Neuronal stem cell (in vitro differentiated cells): Measurements from ENCODE around the gene TNNC1.

ENCODE experiments used
- DNase-seq: peaks from one replicate; pipeline ENCODE4 v3.0.0-alpha.2; 2013; ENCODE audit warnings: low spot score
- H2AFZ ChIP-seq: one replicate; pipeline ENCODE4 v1.6.1; 2013; ENCODE audit warnings: mild to moderate bottlenecking, low read length, inconsistent platforms
- H2AK5ac ChIP-seq: 2 replicates; pipeline ENCODE4 v1.6.1; 2013; ENCODE audit warnings: low read depth, mild to moderate bottlenecking, inconsistent platforms, low read length, moderate library complexity, mixed read lengths
- H2BK120ac ChIP-seq: 2 replicates; pipeline ENCODE4 v1.6.1; 2013; ENCODE audit warnings: low read depth, mild to moderate bottlenecking, inconsistent platforms, low read length, moderate library complexity, mixed read lengths
- H2BK12ac ChIP-seq: one replicate; pipeline ENCODE4 v1.6.1; 2013; ENCODE audit warnings: low read length, inconsistent platforms
- H2BK15ac ChIP-seq: 2 replicates; pipeline ENCODE4 v1.6.1; 2013; ENCODE audit warnings: mild to moderate bottlenecking, low read length, inconsistent platforms, mixed read lengths
- H2BK5ac ChIP-seq: one replicate; pipeline ENCODE4 v1.6.1; 2013; ENCODE audit warnings: inconsistent platforms, mild to moderate bottlenecking, low read length, moderate library complexity
- H3K14ac ChIP-seq: one replicate; pipeline ENCODE4 v1.6.1; 2013; ENCODE audit warnings: low read length, inconsistent platforms
- H3K18ac ChIP-seq: 2 replicates; pipeline ENCODE4 v1.6.1; 2013; ENCODE audit warnings: low read length, inconsistent platforms
- H3K23ac ChIP-seq: 2 replicates; pipeline ENCODE4 v1.6.1; 2013; ENCODE audit warnings: low read depth, mild to moderate bottlenecking, mixed read lengths, low read length, inconsistent platforms; ENCODE audit not compliant: poor library complexity
- H3K27ac ChIP-seq: replicated peaks from 3 replicates; pipeline ENCODE4 v1.5.1; 2013; ENCODE audit warnings: low read length, inconsistent platforms
- H3K27me3 ChIP-seq, 3 experiments: 2 replicates each; pipeline ENCODE4 v1.6.1; 2013; ENCODE audit warnings: low read length in 3 of 3, mild to moderate bottlenecking in 2 of 3, inconsistent platforms in 1 of 3, low read depth in 1 of 3, mixed read lengths in 1 of 3, moderate library complexity in 1 of 3; ENCODE audit not compliant: control insufficient read depth in 3 of 3, insufficient read depth in 3 of 3
- H3K36me3 ChIP-seq, 2 donors: replicated peaks in 1 of 2; 2 replicates each; pipeline ENCODE4 v1.6.1; 2013; ENCODE audit warnings: low read length in 2 of 2; ENCODE audit not compliant: control insufficient read depth in 2 of 2, insufficient read depth in 2 of 2
- H3K4ac ChIP-seq: 2 replicates; pipeline ENCODE4 v1.6.1; 2013; ENCODE audit warnings: inconsistent platforms, mild to moderate bottlenecking, low read length, moderate library complexity
- H3K4me1 ChIP-seq, 2 donors: 1 replicate in 1 of 2; 2 replicates in 1 of 2; pipeline ENCODE4 v1.6.1; 2013; ENCODE audit warnings: low read length in 2 of 2, low read depth in 1 of 2; ENCODE audit not compliant: control insufficient read depth in 2 of 2, insufficient read depth in 1 of 2
- H3K4me2 ChIP-seq: one replicate; pipeline ENCODE4 v1.6.1; 2013; ENCODE audit warnings: mild to moderate bottlenecking, low read length, inconsistent platforms; ENCODE audit not compliant: insufficient read depth, poor library complexity, severe bottlenecking
- H3K4me3 ChIP-seq, 2 donors: 2 replicates each; pipeline ENCODE4 v1.5.1; 2013; ENCODE audit warnings: low read length in 2 of 2, mild to moderate bottlenecking in 2 of 2, inconsistent platforms in 1 of 2, moderate library complexity in 1 of 2
- H3K79me1 ChIP-seq: one replicate; pipeline ENCODE4 v1.6.1; 2013; ENCODE audit warnings: low read depth, mild to moderate bottlenecking, inconsistent platforms, low read length, moderate library complexity
- H3K9ac ChIP-seq: one replicate; pipeline ENCODE4 v1.6.1; 2013; ENCODE audit warnings: mild to moderate bottlenecking, low read depth, low read length, inconsistent platforms; ENCODE audit not compliant: poor library complexity
- H3K9me3 ChIP-seq, 2 donors: replicated peaks in 1 of 2; 2 replicates each; pipeline versions ENCODE3 to v1.6.1; 2013; ENCODE audit warnings: low read length in 2 of 2, mild to moderate bottlenecking in 2 of 2, inconsistent platforms in 1 of 2, low read depth in 1 of 2, mixed read lengths in 1 of 2, moderate library complexity in 1 of 2; ENCODE audit not compliant: control insufficient read depth in 2 of 2, insufficient read depth in 1 of 2
- H4K8ac ChIP-seq: one replicate; pipeline ENCODE4 v1.6.1; 2013; ENCODE audit warnings: low read depth, mild to moderate bottlenecking, inconsistent platforms, low read length, moderate library complexity
- H4K91ac ChIP-seq: one replicate; pipeline ENCODE4 v1.6.1; 2013; ENCODE audit warnings: low read length, low read depth, mild to moderate bottlenecking, inconsistent platforms; ENCODE audit not compliant: poor library complexity
- WGBS, 2 donors: extraction: QIAGEN DNeasy Blood & Tissue Kit; methylation state at CpG; one replicate each; pipeline ENCODE4 v1.1.7; 2013; ENCODE audit warnings: missing lambda C conversion rate in 2 of 2, mixed read lengths in 1 of 2; ENCODE audit not compliant: insufficient read length in 2 of 2, insufficient replicate concordance in 1 of 2; ENCODE audit errors: extremely low coverage in 2 of 2; 5-methylcytosine and 5-hydroxymethylcytosine counted together

TNNC1 gene

DNA sequence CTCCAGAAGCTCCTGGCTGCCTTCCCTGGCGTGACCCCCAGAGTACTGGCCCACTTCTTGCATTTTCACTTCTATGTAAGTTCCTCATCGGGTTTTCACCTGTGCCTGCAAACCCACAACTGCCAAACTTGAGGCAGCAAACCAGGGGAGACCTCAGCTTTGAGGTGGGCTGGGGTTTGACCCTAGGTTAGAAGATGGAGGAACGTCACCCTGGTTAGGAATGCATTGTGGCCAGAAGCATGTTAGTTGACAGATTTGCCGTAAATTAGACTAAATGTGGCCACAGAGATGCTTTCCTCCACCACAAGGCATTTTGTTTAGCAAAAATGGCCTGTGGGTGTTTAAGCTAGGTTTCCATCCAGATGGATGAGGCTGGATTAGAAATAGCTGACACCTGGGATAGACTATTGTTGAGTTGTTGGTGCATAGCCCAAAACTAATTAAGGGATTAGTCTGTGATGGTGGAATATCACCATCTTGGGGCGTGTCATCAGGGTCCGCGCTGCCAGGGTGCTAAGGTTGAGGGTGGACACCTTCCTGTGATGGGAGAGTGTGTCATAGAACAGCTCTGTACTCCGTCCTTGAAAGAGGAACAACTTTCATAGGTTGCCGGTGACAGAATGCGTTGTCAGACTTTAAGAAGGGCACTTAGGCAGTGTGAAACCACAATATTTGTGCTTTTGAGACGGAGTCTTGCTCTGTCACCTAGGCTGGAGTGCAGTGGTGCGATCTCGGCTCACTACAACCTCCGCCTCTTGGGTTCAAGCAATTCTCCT, 5.1 kb upstream of the TNNC1 start:
- no peak overlapping the region for H2BK120ac ChIP-seq
- no peak overlapping the region for H2AK5ac ChIP-seq
- no CpG with 5 or more reads among the region's 14 CpGs for WGBS, 2 donors
- H3K27me3 ChIP-seq: no peaks in the 10 kb centered on the region
- H3K4me1 ChIP-seq: peaks cover 18 to 19% of the 10 kb centered on the region in 2 donors
- H3K4ac ChIP-seq: no peak overlapping the region
- H2AFZ ChIP-seq: no peak overlapping the region
- no peak overlapping the region for H3K23ac ChIP-seq
- H3K79me1 ChIP-seq: peaks cover 14% of the 10 kb centered on the region
- no peak overlapping the region for H2BK5ac ChIP-seq
- H3K4me3 ChIP-seq: peak overlapping the region in 1 of 2 donors; percentile 54
- DNase-seq: no peak
- no peak overlapping the region for H3K27ac ChIP-seq
- H4K91ac ChIP-seq: no peak overlapping the region
- H3K18ac ChIP-seq: no peak overlapping the region
- H3K9ac ChIP-seq: no peak overlapping the region
- H3K14ac ChIP-seq: no peak overlapping the region
- H4K8ac ChIP-seq: no peak overlapping the region
- no peak overlapping the region for H2BK15ac ChIP-seq
- H3K36me3 ChIP-seq: peaks cover 28 to 71% of the 10 kb centered on the region in 2 donors
- no peaks in the 10 kb centered on the region for H3K9me3 ChIP-seq
- H2BK12ac ChIP-seq: no peak overlapping the region
- H3K4me2 ChIP-seq: no peak overlapping the region

DNA sequence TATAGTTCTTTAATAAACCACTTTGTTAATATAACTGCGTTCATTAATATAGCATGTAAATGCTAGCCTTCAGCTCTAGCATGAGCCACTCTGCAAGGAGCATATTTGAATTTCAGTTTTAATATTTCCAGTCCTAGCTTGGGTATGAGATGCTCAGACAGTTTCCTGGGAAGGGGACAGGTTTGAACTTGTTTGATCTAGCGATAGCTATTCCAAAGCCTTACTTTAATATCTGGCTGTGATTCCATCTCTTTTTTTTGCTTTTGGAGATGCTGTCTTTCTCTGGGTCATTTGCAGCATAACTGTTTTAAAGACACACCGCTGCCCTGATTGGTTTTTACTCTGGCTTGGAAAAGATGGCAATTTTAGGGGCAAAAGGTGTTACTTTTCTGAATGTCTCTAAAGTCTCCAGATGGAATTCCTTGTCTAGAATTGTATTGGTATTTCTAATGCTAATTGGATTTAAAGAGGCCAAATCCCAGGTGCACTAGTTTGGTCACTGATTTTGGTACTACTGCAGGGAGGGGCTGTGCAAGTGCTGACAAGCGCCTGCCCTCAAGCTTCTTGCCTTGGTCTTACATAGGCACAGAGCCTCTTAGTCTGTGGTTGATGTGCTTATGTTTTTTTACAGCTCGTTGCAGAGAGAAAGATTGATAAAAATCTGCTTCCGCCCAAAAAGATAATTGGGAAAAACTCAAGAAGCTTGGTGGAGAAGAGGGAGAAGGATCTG, 4.4 kb upstream of the TNNC1 start:
- H3K4me1 ChIP-seq: peaks cover 23 to 25% of the 10 kb centered on the region in 2 donors
- H2AFZ ChIP-seq: no peak overlapping the region
- H3K23ac ChIP-seq: no peak overlapping the region
- H4K91ac ChIP-seq: no peak overlapping the region
- H2BK5ac ChIP-seq: no peak overlapping the region
- H3K4me3 ChIP-seq: no peak overlapping the region
- no peak overlapping the region for H3K9ac ChIP-seq
- no peak overlapping the region for H3K4ac ChIP-seq
- no peak overlapping the region for H2BK15ac ChIP-seq
- no peak overlapping the region for H2AK5ac ChIP-seq
- H2BK12ac ChIP-seq: no peak overlapping the region
- H3K27me3 ChIP-seq: no peaks in the 10 kb centered on the region
- H4K8ac ChIP-seq: no peak overlapping the region
- no peak for DNase-seq
- H3K79me1 ChIP-seq: peaks cover 12% of the 10 kb centered on the region
- H3K18ac ChIP-seq: no peak overlapping the region
- no peak overlapping the region for H3K4me2 ChIP-seq
- H2BK120ac ChIP-seq: no peak overlapping the region
- H3K36me3 ChIP-seq: peaks cover 28 to 64% of the 10 kb centered on the region in 2 donors
- H3K9me3 ChIP-seq: no peaks in the 10 kb centered on the region
- no peak overlapping the region for H3K14ac ChIP-seq
- no CpG with 5 or more reads among the region's 6 CpGs for WGBS, 2 donors
- no peak overlapping the region for H3K27ac ChIP-seq

DNA sequence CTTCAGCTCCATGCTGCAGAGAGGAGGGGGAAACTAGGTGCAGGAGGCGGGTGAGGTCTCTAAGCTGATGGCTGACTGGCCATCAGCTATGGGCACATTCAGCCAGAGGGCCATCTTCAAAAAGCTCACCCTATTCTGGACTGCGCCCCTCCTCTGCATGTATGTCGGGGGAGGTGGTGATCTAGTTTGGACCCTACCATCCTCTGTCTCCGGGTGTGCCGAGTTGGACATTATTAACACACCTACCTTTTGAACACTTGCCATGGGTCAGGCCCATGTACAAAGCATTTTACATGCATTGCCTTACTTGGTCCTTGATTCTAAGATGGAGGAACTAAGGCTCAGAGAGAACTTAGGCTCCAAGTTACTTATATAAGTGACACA, 3.0 kb upstream of the TNNC1 start:
- DNase-seq: no peak
- Histone ChIP-seq H2BK15ac (no peak overlapping the region), H3K27me3 (no peaks in the 10 kb centered on the region), H3K36me3 (peaks cover 22 to 50% of the 10 kb centered on the region in 2 donors), H3K27ac (peak overlapping the region; percentile 60), H2BK120ac (no peak overlapping the region), H3K18ac (peak overlapping the region; percentile 98), H4K91ac (no peak overlapping the region), H3K23ac (no peak overlapping the region), H3K79me1 (peaks cover 12% of the 10 kb centered on the region), H3K4me1 (peaks cover 32 to 34% of the 10 kb centered on the region in 2 donors), H2BK12ac (no peak overlapping the region), H2BK5ac (no peak overlapping the region), H3K4me3 (peak overlapping the region; percentile 82 to 95), H3K9ac (peak overlapping the region; percentile 92), H3K4me2 (peak overlapping the region; percentile 72), H3K14ac (no peak overlapping the region), H4K8ac (no peak overlapping the region), H2AK5ac (peak overlapping the region; percentile 16), H2AFZ (peak overlapping the region; percentile 90), H3K9me3 (no peaks in the 10 kb centered on the region), H3K4ac (no peak overlapping the region)
- no CpG with 5 or more reads among the region's 5 CpGs for WGBS, 2 donors

DNA sequence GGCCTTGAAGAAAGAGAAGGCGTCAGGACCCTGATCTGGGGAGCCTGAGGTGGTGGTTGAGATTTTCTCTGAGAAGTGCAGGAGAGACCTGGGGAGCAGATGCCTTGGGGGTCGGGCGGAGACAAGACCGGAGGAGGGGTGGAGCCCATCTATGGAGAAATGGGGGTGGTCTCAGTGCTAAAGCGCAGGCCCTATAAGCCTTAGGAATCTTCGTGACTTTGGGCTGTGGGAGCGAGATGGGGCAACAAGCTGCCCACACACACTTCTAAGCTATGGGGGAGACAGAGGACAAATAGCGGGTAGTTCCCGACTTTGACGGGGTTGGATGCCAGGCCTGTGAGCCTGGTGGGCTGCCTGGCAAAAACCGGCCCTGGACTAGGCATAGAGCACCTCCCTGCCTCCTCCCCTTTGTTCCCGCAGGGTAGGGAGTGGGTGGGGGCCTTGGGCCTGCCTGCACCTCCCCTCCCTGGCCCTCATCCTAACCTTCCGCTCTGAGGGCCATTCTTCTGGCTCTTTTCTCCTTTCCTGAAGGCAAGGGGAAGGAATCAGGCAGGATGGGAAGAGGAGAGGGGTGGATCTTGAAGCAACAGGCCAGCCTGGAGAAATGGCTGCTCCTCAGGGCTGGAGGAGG, 2.4 kb upstream of the TNNC1 start:
- no CpG with 5 or more reads among the region's 13 CpGs for WGBS, 2 donors
- Histone ChIP-seq H2BK120ac (no peak overlapping the region), H2BK15ac (peak overlapping the region; percentile 18), H3K4ac (no peak overlapping the region), H2BK5ac (peak overlapping the region; percentile 14), H3K4me1 (peaks cover 36 to 37% of the 10 kb centered on the region in 2 donors), H3K9me3 (no peaks in the 10 kb centered on the region), H3K4me2 (peak overlapping the region; percentile 72), H3K27ac (peak overlapping the region; percentile 60), H3K23ac (no peak overlapping the region), H3K4me3 (peak overlapping the region; percentile 82 to 95), H4K8ac (no peak overlapping the region), H3K9ac (peak overlapping the region; percentile 92), H3K14ac (no peak overlapping the region), H3K27me3 (no peaks in the 10 kb centered on the region), H2AFZ (peak overlapping the region; percentile 90), H3K18ac (peak overlapping the region; percentile 98), H2BK12ac (no peak overlapping the region), H4K91ac (no peak overlapping the region), H3K79me1 (peaks cover 12% of the 10 kb centered on the region), H2AK5ac (peak overlapping the region; percentile 62), H3K36me3 (peaks cover 21 to 45% of the 10 kb centered on the region in 2 donors)
- no peak for DNase-seq
